GM23338 (cell line): Measurements from ENCODE around the gene RBPJL. TPM values are rescaled to one million over a fixed set of nuclear protein-coding genes. Genes with fewer than 3 reads are reported as not detected.

ENCODE experiments used
- ATAC-seq: fragments of 200-7000 bp; cut with Tn5 transposase; 3 replicates; pipeline ENCODE4 v1.9.1; 2020
- DNase-seq: peaks from one replicate; pipeline ENCODE4 v3.0.0-alpha.2; 2015; ENCODE audit warnings: low spot score
- H2AFZ ChIP-seq: fragments of 200-600 bp; sonication (generic); 2 replicates; pipeline ENCODE4 v1.8.0; 2016; ENCODE audit warnings: antibody characterized with exemption, mild to moderate bottlenecking, moderate library complexity
- H3F3A ChIP-seq: fragments of 200-600 bp; sonication (generic); replicated peaks from 2 replicates; pipeline ENCODE4 v1.8.0; 2017; ENCODE audit warnings: antibody characterized with exemption, mixed run types, low read depth
- H3K27ac ChIP-seq: fragments of 200-600 bp; sonication (generic); 2 replicates; pipeline ENCODE4 v1.6.1; 2016; ENCODE audit warnings: low read depth
- H3K27me3 ChIP-seq: fragments of 200-600 bp; sonication (generic); 2 replicates; pipeline ENCODE4 v1.8.0; 2016; ENCODE audit warnings: mild to moderate bottlenecking, mixed run types, moderate library complexity; ENCODE audit not compliant: insufficient read depth
- H3K36me3 ChIP-seq: fragments of 200-600 bp; sonication (generic); 2 replicates; pipeline ENCODE4 v1.8.0; 2016; ENCODE audit warnings: mild to moderate bottlenecking; ENCODE audit not compliant: insufficient read depth
- H3K4me1 ChIP-seq: fragments of 200-600 bp; sonication (generic); 2 replicates; pipeline ENCODE4 v1.8.0; 2016; ENCODE audit warnings: mild to moderate bottlenecking, moderate library complexity; ENCODE audit not compliant: insufficient read depth
- H3K4me2 ChIP-seq: fragments of 200-600 bp; sonication (generic); 2 replicates; pipeline ENCODE4 v1.7.1; 2017; ENCODE audit warnings: mixed run types
- H3K4me3 ChIP-seq: fragments of 200-600 bp; sonication (generic); 2 replicates; pipeline ENCODE4 v1.6.1; 2016; ENCODE audit warnings: mixed run types
- H3K79me2 ChIP-seq: fragments of 200-600 bp; sonication (generic); replicated peaks from 2 replicates; pipeline ENCODE4 v1.8.0; 2017; ENCODE audit warnings: mild to moderate bottlenecking; ENCODE audit not compliant: insufficient read depth
- H3K9me2 ChIP-seq: fragments of 200-600 bp; sonication (generic); 2 replicates; pipeline ENCODE4 v1.8.0; 2017; ENCODE audit not compliant: insufficient read depth
- H4K20me1 ChIP-seq: fragments of 200-600 bp; sonication (generic); replicated peaks from 2 replicates; pipeline ENCODE4 v1.8.0; 2017; ENCODE audit warnings: mild to moderate bottlenecking; ENCODE audit not compliant: insufficient read depth
- H3K27ac Mint-ChIP-seq: 2 replicates; pipeline ENCODE4 v1.8.0; 2020; ENCODE audit warnings: inconsistent platforms, mild to moderate bottlenecking, moderate library complexity, mixed read lengths
- H3K27me3 Mint-ChIP-seq: 3 replicates; pipeline ENCODE4 v1.8.0; 2022; ENCODE audit warnings: low read depth, mild to moderate bottlenecking, moderate library complexity, mixed read lengths, inconsistent platforms; ENCODE audit not compliant: insufficient read depth, poor library complexity
- H3K36me3 Mint-ChIP-seq: 3 replicates; pipeline ENCODE4 v1.8.0; 2021; ENCODE audit warnings: low read depth, mild to moderate bottlenecking, inconsistent platforms, moderate library complexity, mixed read lengths
- H3K4me1 Mint-ChIP-seq: 3 replicates; pipeline ENCODE4 v1.8.0; 2020; ENCODE audit warnings: mild to moderate bottlenecking, inconsistent platforms, mixed read lengths
- H3K4me3 Mint-ChIP-seq: 3 replicates; pipeline ENCODE4 v1.8.0; 2021; ENCODE audit warnings: moderate library complexity, mild to moderate bottlenecking, inconsistent platforms, mixed read lengths
- H3K9me3 Mint-ChIP-seq: 3 replicates; pipeline ENCODE4 v1.8.0; 2020; ENCODE audit warnings: moderate library complexity, mild to moderate bottlenecking, inconsistent platforms, mixed read lengths
- CREB1 ChIP-seq: fragments of 250-450 bp; sonication (Bioruptor Pico); IDR thresholded peaks from 2 replicates; pipeline ENCODE4 v1.5.0; 2020; ENCODE audit warnings: low read depth, mild to moderate bottlenecking, moderate library complexity
- CTCF ChIP-seq, 2 experiments: fragments of 200-600 bp in 1 of 2; sonication (generic) in 1 of 2; conservative IDR thresholded peaks; 2 replicates each; pipeline versions ENCODE4 v1.5.1 to v1.6.1; 2016 to 2017; ENCODE audit warnings: antibody characterized with exemption in 2 of 2, low read depth in 2 of 2, mild to moderate bottlenecking in 2 of 2, moderate library complexity in 1 of 2
- ETS1 ChIP-seq: IDR thresholded peaks from 2 replicates; pipeline ENCODE4 v1.6.1; 2016; ENCODE audit warnings: antibody characterized with exemption
- EZH2 ChIP-seq: fragments of 200-600 bp; sonication (generic); IDR thresholded peaks from one replicate; pipeline ENCODE4 v1.8.0; 2017; ENCODE audit warnings: antibody characterized with exemption, mild to moderate bottlenecking, low read depth; ENCODE audit not compliant: unreplicated experiment
- EZH2phosphoT487 ChIP-seq: fragments of 200-600 bp; sonication (generic); IDR thresholded peaks from one replicate; pipeline ENCODE4 v1.8.1; 2018; ENCODE audit warnings: antibody characterized with exemption; ENCODE audit not compliant: unreplicated experiment
- JUNB ChIP-seq: IDR thresholded peaks from one replicate; pipeline ENCODE4 v1.6.1; 2016; ENCODE audit warnings: antibody characterized with exemption; ENCODE audit not compliant: unreplicated experiment
- NANOG ChIP-seq: IDR thresholded peaks from 2 replicates; pipeline ENCODE4 v1.6.1; 2016; ENCODE audit warnings: antibody characterized with exemption, borderline replicate concordance
- POLR2AphosphoS5 ChIP-seq: IDR thresholded peaks from 2 replicates; pipeline ENCODE4 v1.6.1; 2016; ENCODE audit warnings: antibody characterized with exemption, low read depth
- STAT1 ChIP-seq: IDR thresholded peaks from one replicate; pipeline ENCODE4 v1.6.1; 2016; ENCODE audit warnings: antibody characterized with exemption; ENCODE audit not compliant: unreplicated experiment
- ZNF114 ChIP-seq: fragments of 250-450 bp; sonication (Bioruptor Pico); IDR thresholded peaks from 2 replicates; pipeline ENCODE4 v1.5.0; 2020; ENCODE audit warnings: mild to moderate bottlenecking, moderate library complexity
- ZNF331 ChIP-seq: fragments of 250-450 bp; sonication (Bioruptor Pico); IDR thresholded peaks from 2 replicates; pipeline ENCODE4 v1.5.0; 2020; ENCODE audit warnings: low read depth, mild to moderate bottlenecking, moderate library complexity
- ZNF462 ChIP-seq: fragments of 250-450 bp; sonication (Bioruptor Pico); IDR thresholded peaks from 2 replicates; pipeline ENCODE4 v1.5.0; 2020; ENCODE audit warnings: mild to moderate bottlenecking, moderate library complexity
- polyA plus RNA-seq: library from polyadenylated mRNA; unstranded; fragments of >200 nt; fragmentation: Nextera tagmentation; extraction: Ambion mirVana; gene quantifications from 2 replicates; pipeline ENCODE4 v1.2.1, GENCODE V29; 2016
- total RNA-seq: library from RNA; depleted of rRNA; stranded (reverse); fragments of >200 nt; shearing (Covaris generic); gene quantifications from 2 replicates; pipeline ENCODE4 v1.2.3, GENCODE V29; 2014
- TF ChIP-seq, protein P1 (sequence below): IDR thresholded peaks from one replicate; pipeline ENCODE4 v1.6.1; 2018; ENCODE audit warnings: antibody characterized with exemption; ENCODE audit not compliant: unreplicated experiment

The RBPJL gene
- total and polyA plus RNA-seq, 2 experiments from 2014 or later, result 0.44 to 0.66 TPM

DNA sequence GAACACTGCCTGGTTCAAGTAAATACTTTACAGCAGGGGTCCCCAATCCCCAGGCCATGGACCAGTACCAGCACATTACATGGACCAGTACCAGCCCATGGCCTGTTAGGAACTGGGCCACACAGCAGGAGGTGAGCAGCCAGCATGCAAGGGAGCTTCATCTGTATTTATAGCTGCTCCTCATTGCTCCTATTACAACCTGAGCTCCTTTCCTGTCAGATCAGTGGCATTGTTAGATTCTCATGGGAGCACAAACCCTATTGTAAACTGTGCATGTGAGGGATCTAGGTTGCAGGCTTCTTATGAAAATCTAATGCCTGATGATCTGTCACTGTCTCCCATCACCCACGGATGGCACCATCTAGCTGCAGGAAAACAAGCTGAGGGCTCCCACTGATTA lies 12.0 kb upstream of the RBPJL start:
- peaks cover 30% of the 10 kb centered on the region for H3K27me3 Mint-ChIP-seq
- peaks cover 19% of the 10 kb centered on the region; the same call in 2 of the 3 replicates for H3K36me3 Mint-ChIP-seq

More for the DNA sequence above, 12.0 kb upstream of the RBPJL start:
- no peak overlapping the region for H3K27ac ChIP-seq
- no peak overlapping the region for H3K4me3 Mint-ChIP-seq
- 0 out of 2 replicates have a peak, but pooled peaks cover 2% of the 10 kb centered on the region for H3K4me1 ChIP-seq
- H4K20me1 ChIP-seq, result no peaks in the 10 kb centered on the region
- H3K9me2 ChIP-seq, result no peaks in the 10 kb centered on the region
- H3K4me1 Mint-ChIP-seq, result peaks cover 10% of the 10 kb centered on the region
- no peak for TF ChIP-seq EZH2
- TF ChIP-seq JUNB, result no peak
- no peak for TF ChIP-seq ZNF331
- no peak for TF ChIP-seq EZH2phosphoT487
- no peak for TF ChIP-seq NANOG
- no peak for TF ChIP-seq POLR2AphosphoS5
- no peak for TF ChIP-seq ETS1
- TF ChIP-seq, protein P1, sequence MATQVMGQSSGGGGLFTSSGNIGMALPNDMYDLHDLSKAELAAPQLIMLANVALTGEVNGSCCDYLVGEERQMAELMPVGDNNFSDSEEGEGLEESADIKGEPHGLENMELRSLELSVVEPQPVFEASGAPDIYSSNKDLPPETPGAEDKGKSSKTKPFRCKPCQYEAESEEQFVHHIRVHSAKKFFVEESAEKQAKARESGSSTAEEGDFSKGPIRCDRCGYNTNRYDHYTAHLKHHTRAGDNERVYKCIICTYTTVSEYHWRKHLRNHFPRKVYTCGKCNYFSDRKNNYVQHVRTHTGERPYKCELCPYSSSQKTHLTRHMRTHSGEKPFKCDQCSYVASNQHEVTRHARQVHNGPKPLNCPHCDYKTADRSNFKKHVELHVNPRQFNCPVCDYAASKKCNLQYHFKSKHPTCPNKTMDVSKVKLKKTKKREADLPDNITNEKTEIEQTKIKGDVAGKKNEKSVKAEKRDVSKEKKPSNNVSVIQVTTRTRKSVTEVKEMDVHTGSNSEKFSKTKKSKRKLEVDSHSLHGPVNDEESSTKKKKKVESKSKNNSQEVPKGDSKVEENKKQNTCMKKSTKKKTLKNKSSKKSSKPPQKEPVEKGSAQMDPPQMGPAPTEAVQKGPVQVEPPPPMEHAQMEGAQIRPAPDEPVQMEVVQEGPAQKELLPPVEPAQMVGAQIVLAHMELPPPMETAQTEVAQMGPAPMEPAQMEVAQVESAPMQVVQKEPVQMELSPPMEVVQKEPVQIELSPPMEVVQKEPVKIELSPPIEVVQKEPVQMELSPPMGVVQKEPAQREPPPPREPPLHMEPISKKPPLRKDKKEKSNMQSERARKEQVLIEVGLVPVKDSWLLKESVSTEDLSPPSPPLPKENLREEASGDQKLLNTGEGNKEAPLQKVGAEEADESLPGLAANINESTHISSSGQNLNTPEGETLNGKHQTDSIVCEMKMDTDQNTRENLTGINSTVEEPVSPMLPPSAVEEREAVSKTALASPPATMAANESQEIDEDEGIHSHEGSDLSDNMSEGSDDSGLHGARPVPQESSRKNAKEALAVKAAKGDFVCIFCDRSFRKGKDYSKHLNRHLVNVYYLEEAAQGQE, result no peak
- TF ChIP-seq ZNF462 (CRISPR knock-in tag), result no peak
- TF ChIP-seq STAT1, result no peak
- TF ChIP-seq CTCF (conservative IDR thresholded peaks at IDR 0.05; ENCODE audit: low read depth in 2 of 2), result no peak
- TF ChIP-seq ZNF114 (CRISPR knock-in tag), result no peak
- no peak for TF ChIP-seq CREB1 (CRISPR knock-in tag)
- ATAC-seq (no peak), DNase-seq (no peak)
- no peak overlapping the region for H3K4me3 ChIP-seq
- H3K36me3 ChIP-seq, result no peaks in the 10 kb centered on the region; the same call in 1 of the 2 replicates
- H2AFZ ChIP-seq, result no peak overlapping the region
- peaks cover 24% of the 10 kb centered on the region for H3K9me3 Mint-ChIP-seq
- no peak overlapping the region for H3K4me2 ChIP-seq
- H3K27me3 ChIP-seq, result peaks cover 42% of the 10 kb centered on the region
- H3K79me2 ChIP-seq, result no peaks in the 10 kb centered on the region
- H3F3A ChIP-seq, result 0 out of 2 replicates have a peak, but pooled peaks cover 4% of the 10 kb centered on the region
- H3K27ac Mint-ChIP-seq, result no peak overlapping the region
